ENCODE results near the gene TMEM256. TPM values are rescaled to one million over a fixed set of nuclear protein-coding genes. Genes with fewer than 3 reads are reported as not detected.

Gene TMEM256
- total RNA-seq, 1 experiment from 2014 or later: 55.4 TPM

DNA sequence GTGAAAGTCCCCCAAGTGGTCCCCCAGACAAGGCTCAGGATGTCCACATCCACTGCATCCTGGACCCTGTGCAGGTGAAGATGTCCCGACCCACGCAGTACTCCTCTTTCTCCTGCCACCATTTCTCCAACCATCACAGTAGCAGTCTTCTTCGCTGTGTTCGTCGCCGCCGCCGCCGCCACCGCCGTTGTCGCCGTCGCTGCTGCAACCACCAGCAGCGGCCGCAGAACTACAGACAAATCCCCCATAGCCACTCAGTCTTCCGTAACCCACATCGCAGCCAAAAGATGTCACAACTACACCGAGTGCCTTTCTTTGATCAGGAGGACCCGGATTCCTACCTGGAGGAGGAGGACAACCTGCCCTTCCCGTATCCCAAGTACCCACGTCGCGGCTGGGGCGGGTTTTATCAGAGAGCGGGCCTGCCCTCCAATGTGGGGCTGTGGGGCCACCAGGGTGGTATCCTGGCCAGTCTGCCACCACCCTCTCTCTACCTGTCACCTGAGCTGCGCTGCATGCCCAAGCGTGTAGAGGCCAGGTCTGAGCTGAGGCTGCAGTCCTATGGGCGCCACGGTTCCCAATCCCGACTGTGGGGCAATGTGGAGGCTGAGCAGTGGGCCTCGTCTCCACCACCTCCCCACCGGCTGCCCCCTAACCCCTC lies 22.4 kb upstream of the TMEM256 start:
- TF ChIP-seq, protein P1, sequence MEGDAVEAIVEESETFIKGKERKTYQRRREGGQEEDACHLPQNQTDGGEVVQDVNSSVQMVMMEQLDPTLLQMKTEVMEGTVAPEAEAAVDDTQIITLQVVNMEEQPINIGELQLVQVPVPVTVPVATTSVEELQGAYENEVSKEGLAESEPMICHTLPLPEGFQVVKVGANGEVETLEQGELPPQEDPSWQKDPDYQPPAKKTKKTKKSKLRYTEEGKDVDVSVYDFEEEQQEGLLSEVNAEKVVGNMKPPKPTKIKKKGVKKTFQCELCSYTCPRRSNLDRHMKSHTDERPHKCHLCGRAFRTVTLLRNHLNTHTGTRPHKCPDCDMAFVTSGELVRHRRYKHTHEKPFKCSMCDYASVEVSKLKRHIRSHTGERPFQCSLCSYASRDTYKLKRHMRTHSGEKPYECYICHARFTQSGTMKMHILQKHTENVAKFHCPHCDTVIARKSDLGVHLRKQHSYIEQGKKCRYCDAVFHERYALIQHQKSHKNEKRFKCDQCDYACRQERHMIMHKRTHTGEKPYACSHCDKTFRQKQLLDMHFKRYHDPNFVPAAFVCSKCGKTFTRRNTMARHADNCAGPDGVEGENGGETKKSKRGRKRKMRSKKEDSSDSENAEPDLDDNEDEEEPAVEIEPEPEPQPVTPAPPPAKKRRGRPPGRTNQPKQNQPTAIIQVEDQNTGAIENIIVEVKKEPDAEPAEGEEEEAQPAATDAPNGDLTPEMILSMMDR (conservative IDR thresholded peaks at IDR 0.05): no peak
- H3K4me3 ChIP-seq: no peak overlapping the region
- no peaks in the 10 kb centered on the region for H3F3A ChIP-seq (ENCODE audit: insufficient read depth, low read depth)
- no peak overlapping the region for H3K4me2 ChIP-seq
- no peaks in the 10 kb centered on the region for H3K36me3 ChIP-seq (ENCODE audit: low read depth)
- no peaks in the 10 kb centered on the region for H3K27me3 ChIP-seq (ENCODE audit: insufficient read depth, low read depth)
- H3K9me3 ChIP-seq (ENCODE audit: insufficient read depth, low read depth): no peaks in the 10 kb centered on the region
- no peaks in the 10 kb centered on the region for H4K20me1 ChIP-seq (ENCODE audit: insufficient read depth)
- H3K9me2 ChIP-seq (ENCODE audit: insufficient read depth): no peaks in the 10 kb centered on the region
- BruUV-seq (replicated peaks): no TSS peak
- no peaks in the 10 kb centered on the region for H3K4me1 ChIP-seq (replicated peaks; ENCODE audit: insufficient read depth)
- intact Hi-C loops (cut with micrococcal nuclease; ENCODE audit: unreplicated experiment): no loop called here
- H3K27ac ChIP-seq: no peak overlapping the region
- no peak for DNase-seq
- H2AFZ ChIP-seq: no peak overlapping the region
- ChIA-PET POLR2A (ENCODE audit: unreplicated experiment) (no interaction called here), CTCF (no interaction called here)
- H3K79me2 ChIP-seq (ENCODE audit: low read depth): no peaks in the 10 kb centered on the region

GRCh38 chr17:7425756-7426155 lies 21.9 kb upstream of the TMEM256 start:
- BruUV-seq (replicated peaks): no TSS peak
- CTCF ChIA-PET: no interaction called here
- no peaks in the 10 kb centered on the region for H4K20me1 ChIP-seq (ENCODE audit: insufficient read depth)
- TF ChIP-seq, protein P1 (conservative IDR thresholded peaks at IDR 0.05): no peak
- TF ChIP-seq EZH2 (IDR thresholded peaks at IDR 0.05; ENCODE audit: low read depth): no peak
- H3K9me2 ChIP-seq (ENCODE audit: insufficient read depth): no peaks in the 10 kb centered on the region
- H2AFZ ChIP-seq: no peak overlapping the region
- POLR2A ChIA-PET (ENCODE audit: unreplicated experiment): no interaction called here
- no peak overlapping the region for H3K27ac ChIP-seq
- H3K36me3 ChIP-seq (ENCODE audit: low read depth): no peaks in the 10 kb centered on the region
- no peak overlapping the region for H3K4me2 ChIP-seq
- intact Hi-C loops (cut with micrococcal nuclease; ENCODE audit: unreplicated experiment): no loop called here
- H3K79me2 ChIP-seq (ENCODE audit: low read depth): no peaks in the 10 kb centered on the region
- no peaks in the 10 kb centered on the region for H3K27me3 ChIP-seq (ENCODE audit: insufficient read depth, low read depth)
- no peaks in the 10 kb centered on the region for H3K9me3 ChIP-seq (ENCODE audit: insufficient read depth, low read depth)
- no peak for DNase-seq
- no peak overlapping the region for H3K4me3 ChIP-seq
- H3K4me1 ChIP-seq (replicated peaks; ENCODE audit: insufficient read depth): no peaks in the 10 kb centered on the region
- no peaks in the 10 kb centered on the region for H3F3A ChIP-seq (ENCODE audit: insufficient read depth, low read depth)

- Histone ChIP-seq H3K9me2 (ENCODE audit: insufficient read depth) (no peaks in the 10 kb centered on the region), H4K20me1 (ENCODE audit: insufficient read depth) (no peaks in the 10 kb centered on the region), H3K79me2 (ENCODE audit: low read depth) (no peaks in the 10 kb centered on the region), H3K36me3 (ENCODE audit: low read depth) (no peaks in the 10 kb centered on the region), H3K4me3 (no peak within 1 kb of the TSS), H3K4me2 (no peak within 1 kb of the TSS), H3K27me3 (ENCODE audit: insufficient read depth, low read depth) (no peaks in the 10 kb centered on the region), H3F3A (ENCODE audit: insufficient read depth, low read depth) (no peaks in the 10 kb centered on the region), H3K27ac (no peak within 1 kb of the TSS), H3K9me3 (ENCODE audit: insufficient read depth, low read depth) (no peaks in the 10 kb centered on the region), H2AFZ (no peak within 1 kb of the TSS), H3K4me1 (replicated peaks; ENCODE audit: insufficient read depth) (no peaks in the 10 kb centered on the region)
- DNase-seq: no peak
- ChIA-PET POLR2A (ENCODE audit: unreplicated experiment) (no interaction called here), CTCF (interaction anchor here (0.5 kb wide), 1 partner anchor 159 kb away, joined by 4 read pairs; no protein-coding TSS in a partner anchor)
- intact Hi-C loops (cut with micrococcal nuclease; ENCODE audit: unreplicated experiment): no loop called here
- TF ChIP-seq, protein P1 (conservative IDR thresholded peaks at IDR 0.05): no peak
- TF ChIP-seq EZH2 (IDR thresholded peaks at IDR 0.05; ENCODE audit: low read depth): no peak
- no TSS peak for BruUV-seq (replicated peaks)
Measured at GRCh38 chr17:7425316-7425715, 21.4 kb upstream of the TMEM256 start, which contains the start of gene SPEM2. SPEM2 (plus strand) TSS chr17:7425616; CDS start chr17:7425689, 73 bp downstream.
